Adrenal gland (tissue), 12 donors: ENCODE measurements around the gene CCDC154. TPM values are rescaled to one million over a fixed set of nuclear protein-coding genes. Genes with fewer than 3 reads are reported as not detected.

Experiments used
- DNase-seq, 7 donors: peaks; one replicate each; pipeline ENCODE4 v3.0.0-alpha.2; 2019 to 2020
- H3K27ac ChIP-seq, 5 donors: fragments of 200-600 bp; sonication (generic) in 4 of 5; 1 replicate in 3 of 5; 2 replicates in 2 of 5; pipeline versions ENCODE4 v1.5.1 to v1.8.0; 2016 to 2020; ENCODE audit warnings: mild to moderate bottlenecking in 1 of 5
- H3K27me3 ChIP-seq: fragments of 200-600 bp; 2 replicates; pipeline ENCODE4 v1.8.0; 2021
- H3K36me3 ChIP-seq, 2 donors: fragments of 200-600 bp; replicated peaks in 1 of 2; 1 replicate in 1 of 2; 2 replicates in 1 of 2; pipeline versions ENCODE4 v1.5.1 to v1.8.0; 2018 to 2022
- H3K4me1 ChIP-seq, 2 donors: fragments of 200-600 bp; replicated peaks in 1 of 2; 1 replicate in 1 of 2; 2 replicates in 1 of 2; pipeline versions ENCODE4 v1.5.1 to v1.8.0; 2018 to 2021
- H3K4me3 ChIP-seq, 4 donors: fragments of 200-600 bp; sonication (generic) in 3 of 4; one replicate each; pipeline ENCODE4 v1.5.1; 2016 to 2018
- H3K9me3 ChIP-seq, 3 donors: fragments of 200-600 bp; sonication (generic) in 1 of 3; replicated peaks in 1 of 3; 1 replicate in 2 of 3; 2 replicates in 1 of 3; pipeline versions ENCODE4 v1.5.1 to v1.8.0; 2016 to 2021
- CTCF ChIP-seq, 6 experiments: fragments of 450-650 bp in 4 of 6; fragments of 200-600 bp in 2 of 6; sonication (generic) in 1 of 6; IDR thresholded peaks; 1 replicate in 5 of 6; 2 replicates in 1 of 6; pipeline versions ENCODE4 v1.5.1 to v1.8.0; 2016 to 2021; ENCODE audit warnings: antibody characterized with exemption in 6 of 6, mild to moderate bottlenecking in 2 of 6, moderate library complexity in 1 of 6
- POLR2A ChIP-seq, 2 donors: fragments of 450-650 bp; IDR thresholded peaks; one replicate each; pipeline ENCODE4 v1.6.1; 2017; ENCODE audit warnings: antibody characterized with exemption in 2 of 2, mild to moderate bottlenecking in 2 of 2, moderate library complexity in 1 of 2
- WGBS, 4 donors: extraction: QIAGEN DNeasy Blood & Tissue Kit in 2 of 4; methylation state at CpG; one replicate each; pipeline versions ENCODE4 v1.1.5 to v1.1.7; 2013 to 2017; 5-methylcytosine and 5-hydroxymethylcytosine counted together
- intact Hi-C, 2 donors: fragments of 100-400 bp; cut with DNase I; formaldehyde crosslinking; loops; one replicate each; pipeline versions ENCODE4 v1.14.1 to v1.15.0; 2022 to 2023
- polyA plus RNA-seq, 3 donors: library from polyadenylated mRNA; stranded (reverse); fragments of 200-250 nt in 2 of 3; fragments of 350-450 nt in 1 of 3; fragmentation: Illumina TruSeq in 1 of 3; extraction: RNeasy Lipid Tissue Mini Kit (QIAGEN cat#74804) in 1 of 3; gene quantifications; one replicate each; pipeline ENCODE4 v1.2.3, GENCODE V29; 2013 to 2014
- total RNA-seq, 9 donors: library from RNA; depleted of rRNA in 4 of 9; stranded (reverse); fragments of >200 nt in 4 of 9; fragments of 120-200 nt in 1 of 9; fragmentation: NEBNext Ultra II Directional in 1 of 9; extraction: Animal tissue kit (Norgen Biotek cat#: 25700) in 1 of 9; gene quantifications; one replicate each; pipeline versions ENCODE4 v1.1.0 to v1.2.4, GENCODE V29; 2013 to 2023
- donor health status: healthy with polysubstance abuse.
- donor health status: Bipolar disorder and iron deficiency.
- donor health status: DM: yes; HTN: yes; CAD: no.
- donor health status: DM: no; HTN: no; CAD: no.
- donor health status: DM: no; HTN: no; CAD: no.
- donor health status: DM: yes; HTN: yes; CAD: no.

Gene CCDC154
- total and polyA plus RNA-seq, 12 donors, result 0.28 to 39.7 (median 1.1) TPM; not detected in 1

GRCh38 chr16:1455190-1456171, 11.1 kb upstream of the CCDC154 start:
- Histone ChIP-seq H3K27ac (no peak overlapping the region), H3K9me3 (no peaks in the 10 kb centered on the region), H3K4me3 (no peak overlapping the region), H3K4me1 (peaks cover 0 to under 1% of the 10 kb centered on the region in 2 donors), H3K27me3 (no peaks in the 10 kb centered on the region), H3K36me3 (peaks cover 0 to 88% of the 10 kb centered on the region in 2 donors)
- 89 to 96% (median 93%) methylated on average over 16 to 41 of the region's 41 CpGs for WGBS, 4 donors
- DNase-seq, result no peak
- intact Hi-C loops, result no loop called here
- no peak for TF ChIP-seq CTCF (IDR thresholded peaks at IDR 0.05)
- TF ChIP-seq POLR2A (IDR thresholded peaks at IDR 0.05), result no peak

GRCh38 chr16:1454561-1454960, 10.2 kb upstream of the CCDC154 start:
- Histone ChIP-seq H3K9me3 (no peaks in the 10 kb centered on the region), H3K27me3 (no peaks in the 10 kb centered on the region), H3K4me1 (no peaks in the 10 kb centered on the region), H3K4me3 (no peak overlapping the region), H3K27ac (no peak overlapping the region), H3K36me3 (peaks cover 0 to 92% of the 10 kb centered on the region in 2 donors)
- intact Hi-C loops, result no loop called here
- DNase-seq, result no peak
- no peak for TF ChIP-seq POLR2A (IDR thresholded peaks at IDR 0.05)
- 90 to 100% (median 96%) methylated on average over 5 to 17 of the region's 17 CpGs for WGBS, 4 donors

GRCh38 chr16:1453316-1453715, 9.0 kb upstream of the CCDC154 start:
- Histone ChIP-seq H3K36me3 (peaks cover 0 to 98% of the 10 kb centered on the region in 2 donors), H3K27ac (no peak overlapping the region), H3K9me3 (no peaks in the 10 kb centered on the region), H3K4me1 (no peaks in the 10 kb centered on the region), H3K27me3 (no peaks in the 10 kb centered on the region), H3K4me3 (no peak overlapping the region)
- no peak for TF ChIP-seq CTCF (IDR thresholded peaks at IDR 0.05)
- no peak for TF ChIP-seq POLR2A (IDR thresholded peaks at IDR 0.05)
- intact Hi-C loops, result no loop called here
- no peak for DNase-seq
- whole genome bisulfite sequencing, 4 donors, result 93 to 97% (median 94%) methylated on average over 4 to 19 of the region's 19 CpGs

GRCh38 chr16:1452530-1452929, 8.2 kb upstream of the CCDC154 start:
- no peaks in the 10 kb centered on the region for H3K27me3 ChIP-seq
- DNase-seq, result no peak
- no peak overlapping the region for H3K4me3 ChIP-seq
- peaks cover 0 to 98% of the 10 kb centered on the region in 2 donors for H3K36me3 ChIP-seq
- no peak overlapping the region for H3K27ac ChIP-seq
- 62 to 98% (median 95%) methylated on average over 2 to 20 of the region's 20 CpGs for WGBS, 4 donors
- no peaks in the 10 kb centered on the region for H3K9me3 ChIP-seq
- TF ChIP-seq POLR2A (IDR thresholded peaks at IDR 0.05) (no peak), CTCF (IDR thresholded peaks at IDR 0.05) (no peak)
- H3K4me1 ChIP-seq, result no peaks in the 10 kb centered on the region
- intact Hi-C loops, result no loop called here
